ENCODE results near the gene DACH1. TPM values are rescaled to one million over a fixed set of nuclear protein-coding genes. Genes with fewer than 3 reads are reported as not detected.

The DACH1 gene
- total and polyA plus RNA-seq, 2 donors = 2.5 to 2.7 TPM

GRCh38 chr13:71685072-71685471 is 181.9 kb downstream of the DACH1 start:
- Histone ChIP-seq H3K9me3 (ENCODE audit: control insufficient read depth in 2 of 2, insufficient read depth in 1 of 2, low read length in 1 of 2) (no peaks in the 10 kb centered on the region), H3K36me3 (ENCODE audit: control insufficient read depth in 2 of 2, insufficient read depth in 2 of 2, low read length in 1 of 2) (no peaks in the 10 kb centered on the region), H3K4me1 (ENCODE audit: control insufficient read depth in 2 of 2, insufficient read depth in 2 of 2, low read length in 2 of 2) (no peaks in the 10 kb centered on the region), H3K27me3 (ENCODE audit: control insufficient read depth in 2 of 2, insufficient read depth in 1 of 2, low read length in 1 of 2) (no peaks in the 10 kb centered on the region), H3K4me3 (ENCODE audit: low read length in 2 of 2) (no peak overlapping the region), H3K27ac (ENCODE audit: low read depth in 1 of 2, low read length in 1 of 2) (no peak overlapping the region)
- 91% methylated on average over 3 of the region's 3 CpGs for WGBS
- no peak for DNase-seq (ENCODE audit: low read depth in 6 of 9, low spot score in 9 of 9)

- H3K27ac ChIP-seq (ENCODE audit: low read depth in 1 of 2, low read length in 1 of 2) = no peak overlapping the region
- 95% methylated on average over 6 of the region's 6 CpGs for WGBS
These were observed 184.9 kb downstream of the DACH1 start for GRCh38 chr13:71681901-71682613.

GRCh38 chr13:71677124-71677523 is 189.9 kb downstream of the DACH1 start:
- no peaks in the 10 kb centered on the region for H3K27me3 ChIP-seq (ENCODE audit: control insufficient read depth in 2 of 2, insufficient read depth in 1 of 2, low read length in 1 of 2)
- WGBS = 97% methylated on average over 2 of the region's 2 CpGs
- H3K27ac ChIP-seq (ENCODE audit: low read depth in 1 of 2, low read length in 1 of 2) = no peak overlapping the region
- H3K4me3 ChIP-seq (ENCODE audit: low read length in 2 of 2) = no peak overlapping the region
- H3K4me1 ChIP-seq (ENCODE audit: control insufficient read depth in 2 of 2, insufficient read depth in 2 of 2, low read length in 2 of 2) = no peaks in the 10 kb centered on the region
- DNase-seq (ENCODE audit: low read depth in 6 of 9, low spot score in 9 of 9) = no peak
- no peaks in the 10 kb centered on the region for H3K9me3 ChIP-seq (ENCODE audit: control insufficient read depth in 2 of 2, insufficient read depth in 1 of 2, low read length in 1 of 2)
- H3K36me3 ChIP-seq (ENCODE audit: control insufficient read depth in 2 of 2, insufficient read depth in 2 of 2, low read length in 1 of 2) = no peaks in the 10 kb centered on the region

More at GRCh38 chr13:71681901-71682613, 184.9 kb downstream of the DACH1 start:
- Histone ChIP-seq H3K27me3 (ENCODE audit: control insufficient read depth in 2 of 2, insufficient read depth in 1 of 2, low read length in 1 of 2) (no peaks in the 10 kb centered on the region), H3K9me3 (ENCODE audit: control insufficient read depth in 2 of 2, insufficient read depth in 1 of 2, low read length in 1 of 2) (no peaks in the 10 kb centered on the region), H3K36me3 (ENCODE audit: control insufficient read depth in 2 of 2, insufficient read depth in 2 of 2, low read length in 1 of 2) (no peaks in the 10 kb centered on the region), H3K4me1 (ENCODE audit: control insufficient read depth in 2 of 2, insufficient read depth in 2 of 2, low read length in 2 of 2) (no peaks in the 10 kb centered on the region), H3K4me3 (ENCODE audit: low read length in 2 of 2) (no peak overlapping the region)
- no peak for DNase-seq (ENCODE audit: low read depth in 6 of 9, low spot score in 9 of 9)

GRCh38 chr13:71672512-71672911 is 194.5 kb downstream of the DACH1 start:
- DNase-seq (ENCODE audit: low read depth in 6 of 9, low spot score in 9 of 9) = no peak
- 97% methylated on average over 4 of the region's 4 CpGs for WGBS
- Histone ChIP-seq H3K9me3 (ENCODE audit: control insufficient read depth in 2 of 2, insufficient read depth in 1 of 2, low read length in 1 of 2) (no peaks in the 10 kb centered on the region), H3K36me3 (ENCODE audit: control insufficient read depth in 2 of 2, insufficient read depth in 2 of 2, low read length in 1 of 2) (no peaks in the 10 kb centered on the region), H3K4me1 (ENCODE audit: control insufficient read depth in 2 of 2, insufficient read depth in 2 of 2, low read length in 2 of 2) (no peaks in the 10 kb centered on the region), H3K27ac (ENCODE audit: low read depth in 1 of 2, low read length in 1 of 2) (no peak overlapping the region), H3K27me3 (ENCODE audit: control insufficient read depth in 2 of 2, insufficient read depth in 1 of 2, low read length in 1 of 2) (no peaks in the 10 kb centered on the region), H3K4me3 (ENCODE audit: low read length in 2 of 2) (no peak overlapping the region)

- WGBS = 97% methylated on average over 2 of the region's 2 CpGs
- no peak for DNase-seq (ENCODE audit: low read depth in 6 of 9, low spot score in 9 of 9)
- no peaks in the 10 kb centered on the region for H3K27me3 ChIP-seq (ENCODE audit: control insufficient read depth in 2 of 2, insufficient read depth in 1 of 2, low read length in 1 of 2)
These were observed 203.6 kb downstream of the DACH1 start for GRCh38 chr13:71663431-71663830.

GRCh38 chr13:71661921-71662320 is 205.1 kb downstream of the DACH1 start:
- Histone ChIP-seq H3K27ac (ENCODE audit: low read depth in 1 of 2, low read length in 1 of 2) (no peak overlapping the region), H3K27me3 (ENCODE audit: control insufficient read depth in 2 of 2, insufficient read depth in 1 of 2, low read length in 1 of 2) (no peaks in the 10 kb centered on the region), H3K4me1 (ENCODE audit: control insufficient read depth in 2 of 2, insufficient read depth in 2 of 2, low read length in 2 of 2) (no peaks in the 10 kb centered on the region), H3K36me3 (ENCODE audit: control insufficient read depth in 2 of 2, insufficient read depth in 2 of 2, low read length in 1 of 2) (no peaks in the 10 kb centered on the region), H3K4me3 (ENCODE audit: low read length in 2 of 2) (no peak overlapping the region), H3K9me3 (ENCODE audit: control insufficient read depth in 2 of 2, insufficient read depth in 1 of 2, low read length in 1 of 2) (no peaks in the 10 kb centered on the region)
- DNase-seq (ENCODE audit: low read depth in 6 of 9, low spot score in 9 of 9) = no peak
- 96% methylated on average over 3 of the region's 3 CpGs for WGBS

More at GRCh38 chr13:71663431-71663830, 203.6 kb downstream of the DACH1 start:
- Histone ChIP-seq H3K27ac (ENCODE audit: low read depth in 1 of 2, low read length in 1 of 2) (no peak overlapping the region), H3K4me1 (ENCODE audit: control insufficient read depth in 2 of 2, insufficient read depth in 2 of 2, low read length in 2 of 2) (no peaks in the 10 kb centered on the region), H3K4me3 (ENCODE audit: low read length in 2 of 2) (no peak overlapping the region), H3K36me3 (ENCODE audit: control insufficient read depth in 2 of 2, insufficient read depth in 2 of 2, low read length in 1 of 2) (no peaks in the 10 kb centered on the region), H3K9me3 (ENCODE audit: control insufficient read depth in 2 of 2, insufficient read depth in 1 of 2, low read length in 1 of 2) (no peaks in the 10 kb centered on the region)

GRCh38 chr13:71659404-71659803 is 207.6 kb downstream of the DACH1 start:
- Histone ChIP-seq H3K4me3 (ENCODE audit: low read length in 2 of 2) (no peak overlapping the region), H3K27me3 (ENCODE audit: control insufficient read depth in 2 of 2, insufficient read depth in 1 of 2, low read length in 1 of 2) (no peaks in the 10 kb centered on the region)

GRCh38 chr13:71645467-71645866 is 221.5 kb downstream of the DACH1 start:
- no peaks in the 10 kb centered on the region for H3K9me3 ChIP-seq (ENCODE audit: control insufficient read depth in 2 of 2, insufficient read depth in 1 of 2, low read length in 1 of 2)
- no peak overlapping the region for H3K4me3 ChIP-seq (ENCODE audit: low read length in 2 of 2)
- no peaks in the 10 kb centered on the region for H3K27me3 ChIP-seq (ENCODE audit: control insufficient read depth in 2 of 2, insufficient read depth in 1 of 2, low read length in 1 of 2)
- no peaks in the 10 kb centered on the region for H3K4me1 ChIP-seq (ENCODE audit: control insufficient read depth in 2 of 2, insufficient read depth in 2 of 2, low read length in 2 of 2)
- WGBS = 96% methylated on average over 3 of the region's 3 CpGs
- DNase-seq (ENCODE audit: low read depth in 6 of 9, low spot score in 9 of 9) = no peak
- no peak overlapping the region for H3K27ac ChIP-seq (ENCODE audit: low read depth in 1 of 2, low read length in 1 of 2)
- H3K36me3 ChIP-seq (ENCODE audit: control insufficient read depth in 2 of 2, insufficient read depth in 2 of 2, low read length in 1 of 2) = no peaks in the 10 kb centered on the region

More at GRCh38 chr13:71659404-71659803, 207.6 kb downstream of the DACH1 start:
- no peaks in the 10 kb centered on the region for H3K4me1 ChIP-seq (ENCODE audit: control insufficient read depth in 2 of 2, insufficient read depth in 2 of 2, low read length in 2 of 2)
- no peak for DNase-seq (ENCODE audit: low read depth in 6 of 9, low spot score in 9 of 9)
- no peaks in the 10 kb centered on the region for H3K9me3 ChIP-seq (ENCODE audit: control insufficient read depth in 2 of 2, insufficient read depth in 1 of 2, low read length in 1 of 2)
- no peaks in the 10 kb centered on the region for H3K36me3 ChIP-seq (ENCODE audit: control insufficient read depth in 2 of 2, insufficient read depth in 2 of 2, low read length in 1 of 2)
- no peak overlapping the region for H3K27ac ChIP-seq (ENCODE audit: low read depth in 1 of 2, low read length in 1 of 2)

GRCh38 chr13:71644579-71644978 is 222.4 kb downstream of the DACH1 start:
- H3K4me1 ChIP-seq (ENCODE audit: control insufficient read depth in 2 of 2, insufficient read depth in 2 of 2, low read length in 2 of 2) = no peaks in the 10 kb centered on the region
- WGBS = 100% methylated on average over 1 of the region's 1 CpG

More at GRCh38 chr13:71644579-71644978, 222.4 kb downstream of the DACH1 start:
- Histone ChIP-seq H3K27ac (ENCODE audit: low read depth in 1 of 2, low read length in 1 of 2) (no peak overlapping the region), H3K9me3 (ENCODE audit: control insufficient read depth in 2 of 2, insufficient read depth in 1 of 2, low read length in 1 of 2) (no peaks in the 10 kb centered on the region), H3K36me3 (ENCODE audit: control insufficient read depth in 2 of 2, insufficient read depth in 2 of 2, low read length in 1 of 2) (no peaks in the 10 kb centered on the region), H3K4me3 (ENCODE audit: low read length in 2 of 2) (no peak overlapping the region), H3K27me3 (ENCODE audit: control insufficient read depth in 2 of 2, insufficient read depth in 1 of 2, low read length in 1 of 2) (no peaks in the 10 kb centered on the region)
- DNase-seq (ENCODE audit: low read depth in 6 of 9, low spot score in 9 of 9) = no peak

Measured in thymus (tissue), 11 donors.